HCT116 (cell line): ENCODE results near the gene PTPN9.

ENCODE experiments used
- ATF3 ChIP-seq: IDR thresholded peaks from 2 replicates; pipeline ENCODE4 v1.6.1; 2012
- CEBPB ChIP-seq: IDR thresholded peaks from 2 replicates; pipeline ENCODE4 v1.6.1; 2012; ENCODE audit warnings: low read depth
- MAX ChIP-seq: IDR thresholded peaks from 2 replicates; pipeline ENCODE4 v1.6.1; 2012
- YY1 ChIP-seq: IDR thresholded peaks from 2 replicates; pipeline ENCODE4 v1.6.1; 2011; ENCODE audit warnings: low read length, low read depth, moderate library complexity, mild to moderate bottlenecking; ENCODE audit not compliant: insufficient replicate concordance; ENCODE audit errors: extremely low read depth
- TF ChIP-seq, protein P1 (sequence below), 3 experiments: fragments of 200-600 bp in 1 of 3; sonication (generic) in 1 of 3; IDR thresholded peaks in 2 of 3; conservative IDR thresholded peaks in 1 of 3; 2 replicates each; pipeline ENCODE4 v1.5.1; 2012 to 2017; ENCODE audit warnings: low read depth in 2 of 3, low read length in 2 of 3, antibody characterized with exemption in 1 of 3, borderline replicate concordance in 1 of 3, control low read depth in 1 of 3, mild to moderate bottlenecking in 1 of 3, mixed read lengths in 1 of 3, mixed run types in 1 of 3, moderate library complexity in 1 of 3; ENCODE audit not compliant: insufficient read depth in 1 of 3
- TF ChIP-seq, protein P2 (sequence below): IDR thresholded peaks from 2 replicates; pipeline ENCODE4 v1.6.1; 2012; ENCODE audit warnings: low read depth

GRCh38 chr15:75450307-75451201 is 128.6 kb downstream of the PTPN9 start:
- TF ChIP-seq MAX (no peak), ATF3 (no peak), CEBPB (no peak), YY1 (no peak)
- TF ChIP-seq, protein P1, sequence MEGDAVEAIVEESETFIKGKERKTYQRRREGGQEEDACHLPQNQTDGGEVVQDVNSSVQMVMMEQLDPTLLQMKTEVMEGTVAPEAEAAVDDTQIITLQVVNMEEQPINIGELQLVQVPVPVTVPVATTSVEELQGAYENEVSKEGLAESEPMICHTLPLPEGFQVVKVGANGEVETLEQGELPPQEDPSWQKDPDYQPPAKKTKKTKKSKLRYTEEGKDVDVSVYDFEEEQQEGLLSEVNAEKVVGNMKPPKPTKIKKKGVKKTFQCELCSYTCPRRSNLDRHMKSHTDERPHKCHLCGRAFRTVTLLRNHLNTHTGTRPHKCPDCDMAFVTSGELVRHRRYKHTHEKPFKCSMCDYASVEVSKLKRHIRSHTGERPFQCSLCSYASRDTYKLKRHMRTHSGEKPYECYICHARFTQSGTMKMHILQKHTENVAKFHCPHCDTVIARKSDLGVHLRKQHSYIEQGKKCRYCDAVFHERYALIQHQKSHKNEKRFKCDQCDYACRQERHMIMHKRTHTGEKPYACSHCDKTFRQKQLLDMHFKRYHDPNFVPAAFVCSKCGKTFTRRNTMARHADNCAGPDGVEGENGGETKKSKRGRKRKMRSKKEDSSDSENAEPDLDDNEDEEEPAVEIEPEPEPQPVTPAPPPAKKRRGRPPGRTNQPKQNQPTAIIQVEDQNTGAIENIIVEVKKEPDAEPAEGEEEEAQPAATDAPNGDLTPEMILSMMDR (IDR thresholded peaks at IDR 0.05 in 2 of 3, conservative IDR thresholded peaks at IDR 0.05 in 1 of 3; ENCODE audit: borderline replicate concordance in 1 of 3, insufficient read depth in 1 of 3, low read depth in 2 of 3, low read length in 2 of 3) = no peak
- TF ChIP-seq, protein P2, sequence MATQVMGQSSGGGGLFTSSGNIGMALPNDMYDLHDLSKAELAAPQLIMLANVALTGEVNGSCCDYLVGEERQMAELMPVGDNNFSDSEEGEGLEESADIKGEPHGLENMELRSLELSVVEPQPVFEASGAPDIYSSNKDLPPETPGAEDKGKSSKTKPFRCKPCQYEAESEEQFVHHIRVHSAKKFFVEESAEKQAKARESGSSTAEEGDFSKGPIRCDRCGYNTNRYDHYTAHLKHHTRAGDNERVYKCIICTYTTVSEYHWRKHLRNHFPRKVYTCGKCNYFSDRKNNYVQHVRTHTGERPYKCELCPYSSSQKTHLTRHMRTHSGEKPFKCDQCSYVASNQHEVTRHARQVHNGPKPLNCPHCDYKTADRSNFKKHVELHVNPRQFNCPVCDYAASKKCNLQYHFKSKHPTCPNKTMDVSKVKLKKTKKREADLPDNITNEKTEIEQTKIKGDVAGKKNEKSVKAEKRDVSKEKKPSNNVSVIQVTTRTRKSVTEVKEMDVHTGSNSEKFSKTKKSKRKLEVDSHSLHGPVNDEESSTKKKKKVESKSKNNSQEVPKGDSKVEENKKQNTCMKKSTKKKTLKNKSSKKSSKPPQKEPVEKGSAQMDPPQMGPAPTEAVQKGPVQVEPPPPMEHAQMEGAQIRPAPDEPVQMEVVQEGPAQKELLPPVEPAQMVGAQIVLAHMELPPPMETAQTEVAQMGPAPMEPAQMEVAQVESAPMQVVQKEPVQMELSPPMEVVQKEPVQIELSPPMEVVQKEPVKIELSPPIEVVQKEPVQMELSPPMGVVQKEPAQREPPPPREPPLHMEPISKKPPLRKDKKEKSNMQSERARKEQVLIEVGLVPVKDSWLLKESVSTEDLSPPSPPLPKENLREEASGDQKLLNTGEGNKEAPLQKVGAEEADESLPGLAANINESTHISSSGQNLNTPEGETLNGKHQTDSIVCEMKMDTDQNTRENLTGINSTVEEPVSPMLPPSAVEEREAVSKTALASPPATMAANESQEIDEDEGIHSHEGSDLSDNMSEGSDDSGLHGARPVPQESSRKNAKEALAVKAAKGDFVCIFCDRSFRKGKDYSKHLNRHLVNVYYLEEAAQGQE = no peak
